Breast epithelium (tissue), 4 donors: ENCODE results near the gene CIDEB. TPM values are rescaled to one million over a fixed set of nuclear protein-coding genes. Genes with fewer than 3 reads are reported as not detected.

ENCODE experiments used
- DNase-seq, 2 donors: peaks; one replicate each; pipeline ENCODE4 v3.0.0-alpha.2; 2019; ENCODE audit warnings: low spot score in 2 of 2
- H3K27ac ChIP-seq, 2 donors: fragments of 200-600 bp; sonication (generic) in 1 of 2; one replicate each; pipeline ENCODE4 v1.5.1; 2016 to 2019; ENCODE audit warnings: mild to moderate bottlenecking in 1 of 2
- H3K27me3 ChIP-seq, 2 donors: fragments of 200-600 bp; sonication (generic) in 1 of 2; one replicate each; pipeline versions ENCODE4 v1.5.1 to v1.6.0; 2017 to 2019; ENCODE audit warnings: control low read depth in 1 of 2, mild to moderate bottlenecking in 1 of 2
- H3K36me3 ChIP-seq: fragments of 200-600 bp; one replicate; pipeline ENCODE4 v1.5.1; 2019
- H3K4me1 ChIP-seq, 2 donors: fragments of 200-600 bp; sonication (generic); one replicate each; pipeline ENCODE4 v1.5.1; 2016 to 2019; ENCODE audit warnings: control low read depth in 1 of 2
- H3K4me3 ChIP-seq, 3 donors: fragments of 200-600 bp; sonication (generic); 1 replicate in 2 of 3; 2 replicates in 1 of 3; pipeline ENCODE4 v1.5.1; 2016 to 2019; ENCODE audit warnings: mild to moderate bottlenecking in 3 of 3, moderate library complexity in 2 of 3
- H3K9me3 ChIP-seq, 2 donors: fragments of 200-600 bp; sonication (generic) in 1 of 2; one replicate each; pipeline ENCODE4 v1.5.1; 2016 to 2019; ENCODE audit warnings: control low read depth in 1 of 2
- CTCF ChIP-seq, 3 donors: fragments of 450-650 bp; IDR thresholded peaks; one replicate each; pipeline ENCODE4 v1.5.1; 2016 to 2017; ENCODE audit warnings: antibody characterized with exemption in 3 of 3, mild to moderate bottlenecking in 3 of 3, moderate library complexity in 3 of 3
- POLR2A ChIP-seq: fragments of 450-650 bp; IDR thresholded peaks from one replicate; pipeline ENCODE4 v1.6.1; 2016; ENCODE audit warnings: antibody characterized with exemption, mild to moderate bottlenecking, moderate library complexity
- POLR2AphosphoS5 ChIP-seq, 3 donors: sonication (generic); formaldehyde crosslinking; IDR thresholded peaks; one replicate each; pipeline ENCODE4 v1.6.1; 2017; ENCODE audit warnings: antibody characterized with exemption in 3 of 3
- intact Hi-C: fragments of 100-400 bp; cut with DNase I; formaldehyde crosslinking; loops from one replicate; pipeline ENCODE4 v1.15.1; 2023; ENCODE audit warnings: low total_unique reads
- total RNA-seq, 3 donors: library from RNA; depleted of rRNA; stranded (reverse); fragments of >200 nt; gene quantifications; one replicate each; pipeline ENCODE4 v1.1.0, GENCODE V29; 2016

The CIDEB gene
- total RNA-seq, 3 donors from 2014 or later: 8.0 to 14.4 (median 10.4) TPM

DNA sequence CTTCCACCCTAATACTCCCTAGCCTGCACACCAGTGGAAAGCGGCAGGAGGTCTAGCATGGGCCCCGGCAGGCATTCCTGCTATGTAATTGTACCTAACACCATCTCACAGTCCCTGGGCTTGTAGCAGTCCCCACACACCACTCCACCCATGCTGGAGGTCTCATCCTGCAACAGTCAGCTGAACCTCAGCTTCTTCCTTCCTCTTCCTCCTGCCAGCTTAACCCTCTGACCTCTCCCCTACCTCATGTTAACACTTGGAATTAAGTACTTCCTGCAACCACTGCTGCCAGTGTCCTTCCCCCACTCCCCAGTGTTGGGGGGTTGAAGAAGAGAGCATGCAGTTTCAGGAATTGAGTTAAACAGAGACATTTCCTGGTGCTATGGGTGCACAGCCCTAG lies 19.5 kb upstream of the CIDEB start:
- Histone ChIP-seq H3K4me3 (no peak overlapping the region), H3K27ac (no peak overlapping the region), H3K36me3 (no peaks in the 10 kb centered on the region), H3K27me3 (no peaks in the 10 kb centered on the region), H3K9me3 (no peaks in the 10 kb centered on the region), H3K4me1 (peaks cover 0 to under 1% of the 10 kb centered on the region in 2 donors)
- DNase-seq: no peak
- no peak for TF ChIP-seq POLR2AphosphoS5 (IDR thresholded peaks at IDR 0.05)
- no peak for TF ChIP-seq CTCF (IDR thresholded peaks at IDR 0.05)
- no peak for TF ChIP-seq POLR2A
- intact Hi-C loops: no loop called here

DNA sequence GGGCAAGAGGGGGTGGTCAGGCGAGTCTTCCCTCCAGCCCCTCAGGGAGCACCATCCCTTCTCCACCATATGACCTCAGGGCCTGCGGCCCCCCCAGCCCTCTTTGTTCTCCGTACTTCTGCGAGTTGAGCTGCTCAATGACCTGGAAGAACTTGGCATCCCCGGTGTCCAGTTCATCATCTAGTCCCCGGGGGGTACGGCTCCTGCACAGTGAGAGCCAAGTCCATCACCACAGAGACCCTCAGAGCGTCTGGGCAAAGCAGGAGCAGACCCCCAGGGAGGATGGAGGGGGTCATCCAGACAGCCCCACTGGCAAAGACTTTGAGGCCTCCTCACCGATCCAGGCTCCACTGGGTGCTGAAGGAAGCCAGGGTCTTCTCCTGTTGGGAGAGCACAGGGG lies 18.2 kb upstream of the CIDEB start:
- no peak for DNase-seq
- Histone ChIP-seq H3K4me3 (no peak overlapping the region), H3K9me3 (no peaks in the 10 kb centered on the region), H3K27me3 (no peaks in the 10 kb centered on the region), H3K4me1 (no peaks in the 10 kb centered on the region), H3K27ac (no peak overlapping the region), H3K36me3 (no peaks in the 10 kb centered on the region)
- TF ChIP-seq POLR2A (no peak), POLR2AphosphoS5 (IDR thresholded peaks at IDR 0.05) (no peak), CTCF (IDR thresholded peaks at IDR 0.05) (no peak)
- intact Hi-C loops: no loop called here

DNA sequence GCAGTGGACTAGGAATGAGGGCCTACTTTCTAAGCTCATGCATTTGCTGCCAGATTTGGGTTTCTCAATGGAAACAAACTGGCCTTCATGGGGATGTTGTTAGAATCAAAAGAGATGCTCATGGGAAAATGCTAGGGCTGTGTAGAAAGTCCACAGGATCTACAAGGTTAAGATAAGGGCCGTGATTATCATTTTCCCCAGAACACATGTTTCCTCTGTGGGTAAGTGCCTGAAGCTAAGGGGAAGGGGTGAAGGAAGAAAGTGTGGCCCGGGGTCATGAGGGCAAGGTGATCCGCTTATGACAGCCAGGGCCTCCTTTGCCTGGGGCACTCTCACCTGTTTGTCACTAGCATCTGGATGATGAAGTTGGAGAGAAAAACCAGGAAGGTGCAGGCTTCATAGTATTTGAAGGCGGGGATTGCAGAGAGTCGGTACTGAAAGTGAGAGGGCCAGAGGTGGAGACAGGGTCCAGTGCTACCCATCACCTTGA lies 17.3 kb upstream of the CIDEB start:
- Histone ChIP-seq H3K4me3 (no peak overlapping the region), H3K9me3 (no peaks in the 10 kb centered on the region), H3K27me3 (no peaks in the 10 kb centered on the region), H3K36me3 (no peaks in the 10 kb centered on the region), H3K27ac (no peak overlapping the region), H3K4me1 (no peaks in the 10 kb centered on the region)
- no peak for TF ChIP-seq POLR2A
- no peak for TF ChIP-seq CTCF (IDR thresholded peaks at IDR 0.05)
- TF ChIP-seq POLR2AphosphoS5 (IDR thresholded peaks at IDR 0.05): no peak
- intact Hi-C loops: no loop called here
- DNase-seq: no peak

DNA sequence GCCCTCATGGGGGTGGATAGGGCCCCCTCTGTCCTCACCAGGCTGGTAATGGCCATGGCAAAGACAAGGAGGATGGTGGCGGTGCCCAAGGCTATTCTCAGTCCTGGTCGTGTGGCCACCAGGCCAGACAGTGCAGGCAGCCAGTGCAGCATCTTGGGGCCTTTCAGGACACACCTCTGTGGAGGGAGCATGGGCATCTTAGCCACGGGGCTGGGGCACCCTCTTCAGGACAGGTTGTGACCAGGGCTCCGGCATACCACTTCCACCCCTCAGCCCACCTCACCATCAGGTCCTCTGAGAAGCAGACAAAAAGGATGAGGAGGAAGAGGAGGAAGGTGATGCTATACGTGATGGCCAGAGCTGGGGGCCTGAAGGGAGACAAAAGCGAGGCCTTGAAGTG lies 16.2 kb upstream of the CIDEB start:
- no peak overlapping the region for H3K4me3 ChIP-seq
- H3K27ac ChIP-seq: no peak overlapping the region
- H3K27me3 ChIP-seq: no peaks in the 10 kb centered on the region
- no peak for DNase-seq
- H3K9me3 ChIP-seq: no peaks in the 10 kb centered on the region
- TF ChIP-seq POLR2AphosphoS5 (IDR thresholded peaks at IDR 0.05) (no peak), POLR2A (no peak), CTCF (IDR thresholded peaks at IDR 0.05) (no peak)
- no peaks in the 10 kb centered on the region for H3K4me1 ChIP-seq
- H3K36me3 ChIP-seq: no peaks in the 10 kb centered on the region
- intact Hi-C loops: no loop called here

GRCh38 chr14:24323341-24323740 lies 15.6 kb upstream of the CIDEB start:
- Histone ChIP-seq H3K27ac (no peak overlapping the region), H3K4me1 (no peaks in the 10 kb centered on the region), H3K9me3 (no peaks in the 10 kb centered on the region), H3K4me3 (no peak overlapping the region), H3K36me3 (no peaks in the 10 kb centered on the region), H3K27me3 (no peaks in the 10 kb centered on the region)
- no peak for TF ChIP-seq CTCF (IDR thresholded peaks at IDR 0.05)
- TF ChIP-seq POLR2AphosphoS5 (IDR thresholded peaks at IDR 0.05): no peak
- no peak for TF ChIP-seq POLR2A
- DNase-seq: no peak
- intact Hi-C loops: no loop called here
